ENCODE measurements around the gene AGA. TPM values are rescaled to one million over a fixed set of nuclear protein-coding genes. Genes with fewer than 3 reads are reported as not detected.

The AGA gene
- total and polyA plus RNA-seq, 2 of the 13 experiments (the other 11 are each of a cell fraction or from before 2014, with no cell fraction given) = 21.9 to 22.3 TPM

- Histone ChIP-seq H3K27ac (ENCODE audit: extremely low read length, insufficient read depth, low read length) (no peak overlapping the region), H3K4me2 (ENCODE audit: low read depth, low read length) (no peak overlapping the region), H3K79me2 (ENCODE audit: insufficient read depth, low read length) (no peaks in the 10 kb centered on the region), H3K36me3 (replicated peaks in 1 of 2; ENCODE audit: control insufficient read depth in 1 of 2, insufficient read depth in 2 of 2, low read length in 2 of 2) (no peaks in the 10 kb centered on the region), H3K9me3 (ENCODE audit: low read length) (no peaks in the 10 kb centered on the region), H3K4me3 (replicated peaks in 1 of 3; ENCODE audit: insufficient read depth in 1 of 3, low read depth in 2 of 3, low read length in 3 of 3) (no peak overlapping the region), H3K27me3 (ENCODE audit: control insufficient read depth in 1 of 2, insufficient read depth in 2 of 2, low read length in 2 of 2) (no peaks in the 10 kb centered on the region; a peak in 1 of 5 replicates), H3K9ac (ENCODE audit: insufficient read depth, low read depth, low read length) (no peak overlapping the region), H4K20me1 (ENCODE audit: insufficient read depth, low read length) (no peaks in the 10 kb centered on the region), H3K4me1 (ENCODE audit: insufficient read depth, low read length) (no peaks in the 10 kb centered on the region), H2AFZ (ENCODE audit: low read length) (no peak overlapping the region)
- no TSS peak for BruUV-seq (replicated peaks)
- POLR2A ChIA-PET = no interaction called here
- in situ Hi-C loops (cut with HindIII; ENCODE audit: extremely low pct_ligation_motif_present, low pct_unique_long_range_greater_than_20kb) = no loop called here
- WGBS (ENCODE audit: low lambda C conversion rate) = 3% methylated on average over 2 of the region's 2 CpGs
- CTCF ChIA-PET (ENCODE audit: low intra/inter-chr PET ratio, low total read pairs) = no interaction called here
- intact Hi-C loops (cut with micrococcal nuclease; ENCODE audit: unreplicated experiment) = no loop called here
- no peak for DNase-seq (ENCODE audit: low spot score)
- no peak for TF ChIP-seq SRSF1 (optimal IDR thresholded peaks at IDR 0.05; ENCODE audit: low read depth, low read length)
- TF ChIP-seq, protein P1, sequence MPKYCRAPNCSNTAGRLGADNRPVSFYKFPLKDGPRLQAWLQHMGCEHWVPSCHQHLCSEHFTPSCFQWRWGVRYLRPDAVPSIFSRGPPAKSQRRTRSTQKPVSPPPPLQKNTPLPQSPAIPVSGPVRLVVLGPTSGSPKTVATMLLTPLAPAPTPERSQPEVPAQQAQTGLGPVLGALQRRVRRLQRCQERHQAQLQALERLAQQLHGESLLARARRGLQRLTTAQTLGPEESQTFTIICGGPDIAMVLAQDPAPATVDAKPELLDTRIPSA (CRISPR knock-in tag; IDR thresholded peaks at IDR 0.05; ENCODE audit: borderline replicate concordance) = no peak
- TF ChIP-seq CBX2 (IDR thresholded peaks at IDR 0.05; ENCODE audit: low read depth, low read length) = no peak
- no peak for TF ChIP-seq CBX2 (CRISPR knock-in tag; IDR thresholded peaks at IDR 0.05; ENCODE audit: low read depth)
- no peak for TF ChIP-seq CHD4 (IDR thresholded peaks at IDR 0.05; ENCODE audit: borderline replicate concordance, low read length)
- TF ChIP-seq, protein P2, sequence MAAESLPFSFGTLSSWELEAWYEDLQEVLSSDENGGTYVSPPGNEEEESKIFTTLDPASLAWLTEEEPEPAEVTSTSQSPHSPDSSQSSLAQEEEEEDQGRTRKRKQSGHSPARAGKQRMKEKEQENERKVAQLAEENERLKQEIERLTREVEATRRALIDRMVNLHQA (CRISPR knock-in tag; IDR thresholded peaks at IDR 0.05) = no peak
- no peak for TF ChIP-seq NKX3-1 (CRISPR knock-in tag; IDR thresholded peaks at IDR 0.05)
- TF ChIP-seq KAT8 (CRISPR knock-in tag; IDR thresholded peaks at IDR 0.05) = no peak
- no peak for TF ChIP-seq TSC22D2 (CRISPR knock-in tag; IDR thresholded peaks at IDR 0.05; ENCODE audit: borderline replicate concordance)
- no peak for TF ChIP-seq IKZF4 (CRISPR knock-in tag; IDR thresholded peaks at IDR 0.05; ENCODE audit: borderline replicate concordance, low read depth, not compliant biosample characterization)
- TF ChIP-seq XBP1 (CRISPR knock-in tag; IDR thresholded peaks at IDR 0.05) = no peak
- no peak for TF ChIP-seq SATB2 (CRISPR knock-in tag; IDR thresholded peaks at IDR 0.05)
- TF ChIP-seq, protein P3, sequence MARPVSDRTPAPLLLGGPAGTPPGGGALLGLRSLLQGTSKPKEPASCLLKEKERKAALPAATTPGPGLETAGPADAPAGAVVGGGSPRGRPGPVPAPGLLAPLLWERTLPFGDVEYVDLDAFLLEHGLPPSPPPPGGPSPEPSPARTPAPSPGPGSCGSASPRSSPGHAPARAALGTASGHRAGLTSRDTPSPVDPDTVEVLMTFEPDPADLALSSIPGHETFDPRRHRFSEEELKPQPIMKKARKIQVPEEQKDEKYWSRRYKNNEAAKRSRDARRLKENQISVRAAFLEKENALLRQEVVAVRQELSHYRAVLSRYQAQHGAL (CRISPR knock-in tag; IDR thresholded peaks at IDR 0.05; ENCODE audit: not compliant biosample characterization) = no peak
- TF ChIP-seq HIC2 (CRISPR knock-in tag; IDR thresholded peaks at IDR 0.05; ENCODE audit: low read depth) = no peak
- FAIRE-seq = no peak
- no peak for ATAC-seq
Observed at GRCh38 chr4:177478496-177478895, 36.3 kb upstream of the AGA start.

Data from HepG2 (cell line).